Measurements from ENCODE around the gene NOL8. TPM values are rescaled to one million over a fixed set of nuclear protein-coding genes. Genes with fewer than 3 reads are reported as not detected.

NOL8 gene
- total RNA-seq, 1 experiment from 2014 or later: 32.2 TPM

DNA sequence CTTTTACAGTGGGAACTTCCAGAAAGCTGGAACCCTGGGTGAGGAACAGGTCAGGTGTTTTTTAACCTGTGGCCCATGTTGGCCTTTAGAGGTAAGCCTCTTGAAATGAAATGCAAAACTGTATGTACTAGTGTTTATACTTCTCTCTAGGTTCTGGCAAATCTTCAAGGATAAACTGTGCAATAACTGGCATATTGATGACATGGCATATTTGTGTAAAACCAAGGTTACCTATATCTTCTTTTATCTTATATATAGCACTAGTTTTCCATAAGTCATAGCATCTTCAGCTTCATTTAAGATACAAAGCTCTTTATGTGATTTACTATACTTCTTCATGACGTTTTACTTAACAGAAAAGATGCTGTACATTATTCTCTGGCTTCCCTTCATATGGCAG, 24.2 kb downstream of the NOL8 start (continued):
- no peak for TF ChIP-seq MAX (CRISPR knock-in tag; IDR thresholded peaks at IDR 0.05)
- TF ChIP-seq NFATC4 (CRISPR knock-in tag; IDR thresholded peaks at IDR 0.05): no peak
- no peak for TF ChIP-seq EMX1 (CRISPR knock-in tag; IDR thresholded peaks at IDR 0.05)
- no peak for TF ChIP-seq RELA (CRISPR knock-in tag; IDR thresholded peaks at IDR 0.05; ENCODE audit: borderline replicate concordance)
- no peak for TF ChIP-seq CBFB (CRISPR knock-in tag; IDR thresholded peaks at IDR 0.05; ENCODE audit: low read depth)
- no peak for TF ChIP-seq ETV6 (CRISPR knock-in tag; IDR thresholded peaks at IDR 0.05)
- TF ChIP-seq JUN (CRISPR knock-in tag; IDR thresholded peaks at IDR 0.05): no peak
- no peak for TF ChIP-seq CREB1 (CRISPR knock-in tag; IDR thresholded peaks at IDR 0.05)
- TF ChIP-seq ATF1 (CRISPR knock-in tag; IDR thresholded peaks at IDR 0.05): no peak
- no peak for TF ChIP-seq FOXP4 (CRISPR knock-in tag; IDR thresholded peaks at IDR 0.05)
- TF ChIP-seq, protein P1, sequence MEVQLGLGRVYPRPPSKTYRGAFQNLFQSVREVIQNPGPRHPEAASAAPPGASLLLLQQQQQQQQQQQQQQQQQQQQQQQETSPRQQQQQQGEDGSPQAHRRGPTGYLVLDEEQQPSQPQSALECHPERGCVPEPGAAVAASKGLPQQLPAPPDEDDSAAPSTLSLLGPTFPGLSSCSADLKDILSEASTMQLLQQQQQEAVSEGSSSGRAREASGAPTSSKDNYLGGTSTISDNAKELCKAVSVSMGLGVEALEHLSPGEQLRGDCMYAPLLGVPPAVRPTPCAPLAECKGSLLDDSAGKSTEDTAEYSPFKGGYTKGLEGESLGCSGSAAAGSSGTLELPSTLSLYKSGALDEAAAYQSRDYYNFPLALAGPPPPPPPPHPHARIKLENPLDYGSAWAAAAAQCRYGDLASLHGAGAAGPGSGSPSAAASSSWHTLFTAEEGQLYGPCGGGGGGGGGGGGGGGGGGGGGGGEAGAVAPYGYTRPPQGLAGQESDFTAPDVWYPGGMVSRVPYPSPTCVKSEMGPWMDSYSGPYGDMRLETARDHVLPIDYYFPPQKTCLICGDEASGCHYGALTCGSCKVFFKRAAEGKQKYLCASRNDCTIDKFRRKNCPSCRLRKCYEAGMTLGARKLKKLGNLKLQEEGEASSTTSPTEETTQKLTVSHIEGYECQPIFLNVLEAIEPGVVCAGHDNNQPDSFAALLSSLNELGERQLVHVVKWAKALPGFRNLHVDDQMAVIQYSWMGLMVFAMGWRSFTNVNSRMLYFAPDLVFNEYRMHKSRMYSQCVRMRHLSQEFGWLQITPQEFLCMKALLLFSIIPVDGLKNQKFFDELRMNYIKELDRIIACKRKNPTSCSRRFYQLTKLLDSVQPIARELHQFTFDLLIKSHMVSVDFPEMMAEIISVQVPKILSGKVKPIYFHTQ (CRISPR knock-in tag; IDR thresholded peaks at IDR 0.05): no peak
- TF ChIP-seq MYBL2 (CRISPR knock-in tag; IDR thresholded peaks at IDR 0.05): no peak
- TF ChIP-seq, protein P2, sequence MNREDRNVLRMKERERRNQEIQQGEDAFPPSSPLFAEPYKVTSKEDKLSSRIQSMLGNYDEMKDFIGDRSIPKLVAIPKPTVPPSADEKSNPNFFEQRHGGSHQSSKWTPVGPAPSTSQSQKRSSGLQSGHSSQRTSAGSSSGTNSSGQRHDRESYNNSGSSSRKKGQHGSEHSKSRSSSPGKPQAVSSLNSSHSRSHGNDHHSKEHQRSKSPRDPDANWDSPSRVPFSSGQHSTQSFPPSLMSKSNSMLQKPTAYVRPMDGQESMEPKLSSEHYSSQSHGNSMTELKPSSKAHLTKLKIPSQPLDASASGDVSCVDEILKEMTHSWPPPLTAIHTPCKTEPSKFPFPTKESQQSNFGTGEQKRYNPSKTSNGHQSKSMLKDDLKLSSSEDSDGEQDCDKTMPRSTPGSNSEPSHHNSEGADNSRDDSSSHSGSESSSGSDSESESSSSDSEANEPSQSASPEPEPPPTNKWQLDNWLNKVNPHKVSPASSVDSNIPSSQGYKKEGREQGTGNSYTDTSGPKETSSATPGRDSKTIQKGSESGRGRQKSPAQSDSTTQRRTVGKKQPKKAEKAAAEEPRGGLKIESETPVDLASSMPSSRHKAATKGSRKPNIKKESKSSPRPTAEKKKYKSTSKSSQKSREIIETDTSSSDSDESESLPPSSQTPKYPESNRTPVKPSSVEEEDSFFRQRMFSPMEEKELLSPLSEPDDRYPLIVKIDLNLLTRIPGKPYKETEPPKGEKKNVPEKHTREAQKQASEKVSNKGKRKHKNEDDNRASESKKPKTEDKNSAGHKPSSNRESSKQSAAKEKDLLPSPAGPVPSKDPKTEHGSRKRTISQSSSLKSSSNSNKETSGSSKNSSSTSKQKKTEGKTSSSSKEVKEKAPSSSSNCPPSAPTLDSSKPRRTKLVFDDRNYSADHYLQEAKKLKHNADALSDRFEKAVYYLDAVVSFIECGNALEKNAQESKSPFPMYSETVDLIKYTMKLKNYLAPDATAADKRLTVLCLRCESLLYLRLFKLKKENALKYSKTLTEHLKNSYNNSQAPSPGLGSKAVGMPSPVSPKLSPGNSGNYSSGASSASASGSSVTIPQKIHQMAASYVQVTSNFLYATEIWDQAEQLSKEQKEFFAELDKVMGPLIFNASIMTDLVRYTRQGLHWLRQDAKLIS (CRISPR knock-in tag; IDR thresholded peaks at IDR 0.05; ENCODE audit: borderline replicate concordance): no peak
- no peak for TF ChIP-seq OVOL2 (CRISPR knock-in tag; IDR thresholded peaks at IDR 0.05; ENCODE audit: borderline replicate concordance)
- no peak for TF ChIP-seq ZNF232 (CRISPR knock-in tag; IDR thresholded peaks at IDR 0.05)

DNA sequence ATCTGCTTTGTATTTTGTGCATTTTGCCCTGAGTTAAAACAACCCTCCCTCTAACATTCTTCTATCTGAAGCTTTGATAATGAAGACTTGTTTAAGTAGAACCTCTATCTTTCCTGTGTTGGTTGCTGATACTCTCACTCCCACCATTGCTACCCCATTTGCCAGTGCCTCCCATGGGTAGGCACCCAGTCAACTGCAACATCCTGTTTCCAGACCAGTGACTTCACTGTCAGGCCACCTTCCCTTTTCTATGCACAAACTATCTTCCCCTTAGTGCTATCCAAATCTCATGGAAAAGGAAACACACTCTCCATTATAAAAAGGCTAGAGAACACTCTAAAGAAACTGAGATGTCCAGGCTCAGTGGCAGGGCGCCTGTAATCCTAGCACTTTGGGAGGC, 26.0 kb downstream of the NOL8 start:
- Mint-ChIP-seq H3K4me1 (0 out of 2 replicates have a peak, but pooled peaks cover 3% of the 10 kb centered on the region), H3K27me3 (ENCODE audit: low read depth) (no peaks in the 10 kb centered on the region), H3K36me3 (peaks cover 61% of the 10 kb centered on the region), H3K9me3 (no peaks in the 10 kb centered on the region), H3K4me3 (no peak overlapping the region), H3K27ac (no peak overlapping the region)
- CTCF ChIA-PET: no interaction called here
- no peak for DNase-seq (ENCODE audit: low spot score)
- POLR2A ChIA-PET: no interaction called here
- ATAC-seq: no peak
- TF ChIP-seq ZNF138 (CRISPR knock-in tag; conservative IDR thresholded peaks at IDR 0.05) (no peak), E2F4 (CRISPR knock-in tag; IDR thresholded peaks at IDR 0.05; ENCODE audit: borderline replicate concordance, low read depth) (no peak), SMAD4 (CRISPR knock-in tag; IDR thresholded peaks at IDR 0.05) (no peak), JUN (CRISPR knock-in tag; IDR thresholded peaks at IDR 0.05) (no peak), ZNF532 (CRISPR knock-in tag; IDR thresholded peaks at IDR 0.05; ENCODE audit: borderline replicate concordance) (no peak)
- TF ChIP-seq, protein P3, sequence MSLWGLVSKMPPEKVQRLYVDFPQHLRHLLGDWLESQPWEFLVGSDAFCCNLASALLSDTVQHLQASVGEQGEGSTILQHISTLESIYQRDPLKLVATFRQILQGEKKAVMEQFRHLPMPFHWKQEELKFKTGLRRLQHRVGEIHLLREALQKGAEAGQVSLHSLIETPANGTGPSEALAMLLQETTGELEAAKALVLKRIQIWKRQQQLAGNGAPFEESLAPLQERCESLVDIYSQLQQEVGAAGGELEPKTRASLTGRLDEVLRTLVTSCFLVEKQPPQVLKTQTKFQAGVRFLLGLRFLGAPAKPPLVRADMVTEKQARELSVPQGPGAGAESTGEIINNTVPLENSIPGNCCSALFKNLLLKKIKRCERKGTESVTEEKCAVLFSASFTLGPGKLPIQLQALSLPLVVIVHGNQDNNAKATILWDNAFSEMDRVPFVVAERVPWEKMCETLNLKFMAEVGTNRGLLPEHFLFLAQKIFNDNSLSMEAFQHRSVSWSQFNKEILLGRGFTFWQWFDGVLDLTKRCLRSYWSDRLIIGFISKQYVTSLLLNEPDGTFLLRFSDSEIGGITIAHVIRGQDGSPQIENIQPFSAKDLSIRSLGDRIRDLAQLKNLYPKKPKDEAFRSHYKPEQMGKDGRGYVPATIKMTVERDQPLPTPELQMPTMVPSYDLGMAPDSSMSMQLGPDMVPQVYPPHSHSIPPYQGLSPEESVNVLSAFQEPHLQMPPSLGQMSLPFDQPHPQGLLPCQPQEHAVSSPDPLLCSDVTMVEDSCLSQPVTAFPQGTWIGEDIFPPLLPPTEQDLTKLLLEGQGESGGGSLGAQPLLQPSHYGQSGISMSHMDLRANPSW (CRISPR knock-in tag; conservative IDR thresholded peaks at IDR 0.05; ENCODE audit: low read depth): no peak
